ENCODE measurements around the gene POU3F2. TPM values are rescaled to one million over a fixed set of nuclear protein-coding genes. Genes with fewer than 3 reads are reported as not detected.

POU3F2 gene
- total and polyA plus RNA-seq, 2 donors (not counting 1 experiment from before 2014, with no cell fraction given), result not detected

GRCh38 chr6:98833057-98833306, 1.4 kb upstream of the POU3F2 start:
- H2AFZ ChIP-seq (ENCODE audit: insufficient read depth, low read depth, low read length, poor library complexity, severe bottlenecking), result peak overlapping the region; percentile 93
- peaks cover 0 to 89% (median 72%) of the 10 kb centered on the region in 4 experiments for H3K27me3 ChIP-seq (replicated peaks in 1 of 4; ENCODE audit: control extremely low read depth in 1 of 4, control insufficient read depth in 3 of 4, insufficient read depth in 4 of 4, low read length in 3 of 4)
- H3K79me2 ChIP-seq (ENCODE audit: control insufficient read depth, insufficient read depth, low read length), result no peaks in the 10 kb centered on the region
- H3K4me1 ChIP-seq (ENCODE audit: control insufficient read depth in 2 of 2, insufficient read depth in 2 of 2, low read length in 2 of 2), result peaks cover 61 to 71% of the 10 kb centered on the region in 2 donors
- TF ChIP-seq EZH2 (IDR thresholded peaks at IDR 0.05; ENCODE audit: borderline replicate concordance, insufficient read depth, low read depth, low read length, poor library complexity, severe bottlenecking) (peak; percentile 42), CTCF (IDR thresholded peaks at IDR 0.05) (no peak)
- H3K4me3 Mint-ChIP-seq, result peak overlapping the region; percentile 92
- no peak overlapping the region for H3K27ac ChIP-seq (ENCODE audit: low read length in 2 of 2)
- peaks cover 0 to 53% (median 0%) of the 10 kb centered on the region in 3 donors for H3K9me3 ChIP-seq (ENCODE audit: control extremely low read depth in 1 of 3, control insufficient read depth in 2 of 3, insufficient read depth in 1 of 3, low read length in 2 of 3)
- no peak for ATAC-seq (ENCODE audit: low read depth)
- no peaks in the 10 kb centered on the region for H3K9me3 Mint-ChIP-seq (ENCODE audit: insufficient read depth)
- WGBS (ENCODE audit: insufficient coverage), result 6% methylated on average over 26 of the region's 26 CpGs
- peak overlapping the region; percentile 77 for H3K9ac ChIP-seq (ENCODE audit: low read length)
- H3K36me3 ChIP-seq (replicated peaks in 1 of 2; ENCODE audit: control extremely low read depth in 1 of 2, control insufficient read depth in 1 of 2, extremely low read depth in 1 of 2, insufficient read depth in 2 of 2, low read length in 1 of 2), result no peaks in the 10 kb centered on the region
- no peaks in the 10 kb centered on the region for H4K20me1 ChIP-seq (ENCODE audit: control insufficient read depth, insufficient read depth, low read length, poor library complexity, severe bottlenecking)
- no peak overlapping the region for H3K27ac Mint-ChIP-seq
- H3K4me1 Mint-ChIP-seq, result peaks cover 54% of the 10 kb centered on the region
- intact Hi-C loops (cut with micrococcal nuclease), result loop anchor here (10.0 kb wide), 1 partner anchor 1908 kb away; the partner anchor contains the start of gene KLHL32
- peaks cover 75% of the 10 kb centered on the region for H3K27me3 Mint-ChIP-seq
- peak overlapping the region in 4 of 5 experiments; percentile 48 to 82 (median 55) for H3K4me3 ChIP-seq (ENCODE audit: control extremely low read depth in 1 of 5, extremely low read depth in 1 of 5, insufficient read depth in 1 of 5, low read depth in 2 of 5, low read length in 4 of 5)
- CTCF ChIA-PET, result interaction anchor here (1.3 kb wide), 1 partner anchor 286 kb away, joined by 3 read pairs; no protein-coding TSS in a partner anchor
- H3K4me2 ChIP-seq (replicated peaks; ENCODE audit: low read depth, low read length, poor library complexity, severe bottlenecking), result peak overlapping the region; percentile 100
- POLR2A ChIA-PET, result no interaction called here
- DNase-seq, result no peak

- Histone ChIP-seq H3K79me2 (ENCODE audit: control insufficient read depth, insufficient read depth, low read length) (no peaks in the 10 kb centered on the region), H4K20me1 (ENCODE audit: control insufficient read depth, insufficient read depth, low read length, poor library complexity, severe bottlenecking) (no peaks in the 10 kb centered on the region), H3K4me1 (ENCODE audit: control insufficient read depth in 2 of 2, insufficient read depth in 2 of 2, low read length in 2 of 2) (peaks cover 57 to 66% of the 10 kb centered on the region in 2 donors), H3K36me3 (replicated peaks in 1 of 2; ENCODE audit: control extremely low read depth in 1 of 2, control insufficient read depth in 1 of 2, extremely low read depth in 1 of 2, insufficient read depth in 2 of 2, low read length in 1 of 2) (no peaks in the 10 kb centered on the region), H3K27ac (ENCODE audit: low read length in 2 of 2) (no peak overlapping the region), H3K9ac (ENCODE audit: low read length) (peak overlapping the region; percentile 77), H3K9me3 (ENCODE audit: control extremely low read depth in 1 of 3, control insufficient read depth in 2 of 3, insufficient read depth in 1 of 3, low read length in 2 of 3) (peaks cover 0 to 48% (median 0%) of the 10 kb centered on the region in 3 donors), H3K27me3 (replicated peaks in 1 of 4; ENCODE audit: control extremely low read depth in 1 of 4, control insufficient read depth in 3 of 4, insufficient read depth in 4 of 4, low read length in 3 of 4) (peaks cover 0 to 84% (median 70%) of the 10 kb centered on the region in 4 experiments), H2AFZ (ENCODE audit: insufficient read depth, low read depth, low read length, poor library complexity, severe bottlenecking) (peak overlapping the region; percentile 93), H3K4me3 (ENCODE audit: control extremely low read depth in 1 of 5, extremely low read depth in 1 of 5, insufficient read depth in 1 of 5, low read depth in 2 of 5, low read length in 4 of 5) (peak overlapping the region; percentile 48 to 82 (median 59)), H3K4me2 (replicated peaks; ENCODE audit: low read depth, low read length, poor library complexity, severe bottlenecking) (peak overlapping the region; percentile 100)
- ATAC-seq (ENCODE audit: low read depth) (peak; percentile 11), DNase-seq (peak; percentile 67)
- Mint-ChIP-seq H3K4me3 (peak overlapping the region; percentile 92), H3K27me3 (peaks cover 76% of the 10 kb centered on the region), H3K27ac (peak overlapping the region; percentile 63), H3K4me1 (peaks cover 50% of the 10 kb centered on the region), H3K9me3 (ENCODE audit: insufficient read depth) (no peaks in the 10 kb centered on the region)
- CTCF ChIA-PET, result interaction anchor here (1.2 to 1.3 kb wide), 3 partner anchors 12 to 286 kb away, joined by 3 to 6 read pairs (median 4); no protein-coding TSS in a partner anchor
- intact Hi-C loops (cut with micrococcal nuclease), result loop anchor here (1.0 to 10.0 kb wide), 2 partner anchors 114 to 1909 kb away; partner anchors contain the start of genes FBXL4 and KLHL32
- POLR2A ChIA-PET, result no interaction called here
- WGBS (ENCODE audit: insufficient coverage), result 2% methylated on average over 41 of the region's 42 CpGs
- TF ChIP-seq CTCF (IDR thresholded peaks at IDR 0.05), result no peak
- no peak for TF ChIP-seq EZH2 (IDR thresholded peaks at IDR 0.05; ENCODE audit: borderline replicate concordance, insufficient read depth, low read depth, low read length, poor library complexity, severe bottlenecking)
Observed at GRCh38 chr6:98833307-98834059, 891 bp upstream of the POU3F2 start.

Measured in B cell (primary cell).